ENCODE results near the gene CACNA1C. TPM values are rescaled to one million over a fixed set of nuclear protein-coding genes. Genes with fewer than 3 reads are reported as not detected.

The CACNA1C gene
- total RNA-seq, 4 donors from 2014 or later = 44.1 to 104 (median 49.4) TPM

- H3K27ac ChIP-seq (replicated peaks in 1 of 4) = no peak overlapping the region
- H3K9me3 ChIP-seq = no peaks in the 10 kb centered on the region
- H3K4me3 ChIP-seq = no peak overlapping the region
- TF ChIP-seq EP300 (IDR thresholded peaks at IDR 0.05) = no peak
- TF ChIP-seq CTCF (IDR thresholded peaks at IDR 0.05) = no peak
- no peak for TF ChIP-seq POLR2A (IDR thresholded peaks at IDR 0.05; ENCODE audit: low read depth)
- no peak for TF ChIP-seq POLR2AphosphoS5 (IDR thresholded peaks at IDR 0.05)
- H3K4me1 ChIP-seq = peaks cover 54 to 89% (median 58%) of the 10 kb centered on the region in 4 donors
- no peaks in the 10 kb centered on the region for H3K27me3 ChIP-seq
- no peaks in the 10 kb centered on the region for H3K36me3 ChIP-seq
- WGBS = 57% methylated on average over 17 of the region's 19 CpGs
- DNase-seq (ENCODE audit: extremely low spot score) = no peak
- intact Hi-C loops (cut with DNase I) = no loop called here
Measured at GRCh38 chr12:2354151-2354991, 301.6 kb downstream of the CACNA1C start.

GRCh38 chr12:2355198-2355597 is 302.4 kb downstream of the CACNA1C start:
- 73% methylated on average over 3 of the region's 3 CpGs for WGBS
- H3K4me1 ChIP-seq = peaks cover 51 to 88% (median 60%) of the 10 kb centered on the region in 4 donors

GRCh38 chr12:2355604-2356003 is 302.8 kb downstream of the CACNA1C start:
- 80% methylated on average over 5 of the region's 5 CpGs for WGBS
- Histone ChIP-seq H3K27me3 (no peaks in the 10 kb centered on the region), H3K9me3 (no peaks in the 10 kb centered on the region), H3K36me3 (no peaks in the 10 kb centered on the region), H3K4me3 (no peak overlapping the region), H3K4me1 (peaks cover 48 to 88% (median 59%) of the 10 kb centered on the region in 4 donors), H3K27ac (replicated peaks in 1 of 4) (no peak overlapping the region)
- TF ChIP-seq CTCF (IDR thresholded peaks at IDR 0.05) = no peak
- TF ChIP-seq EP300 (IDR thresholded peaks at IDR 0.05) = no peak
- intact Hi-C loops (cut with DNase I) = no loop called here
- DNase-seq (ENCODE audit: extremely low spot score) = no peak

More at GRCh38 chr12:2355198-2355597, 302.4 kb downstream of the CACNA1C start:
- intact Hi-C loops (cut with DNase I) = no loop called here
- Histone ChIP-seq H3K27me3 (no peaks in the 10 kb centered on the region), H3K4me3 (no peak overlapping the region), H3K9me3 (no peaks in the 10 kb centered on the region), H3K27ac (replicated peaks in 1 of 4) (no peak overlapping the region), H3K36me3 (no peaks in the 10 kb centered on the region)
- DNase-seq (ENCODE audit: extremely low spot score) = no peak
- TF ChIP-seq POLR2A (IDR thresholded peaks at IDR 0.05; ENCODE audit: low read depth) = no peak

- intact Hi-C loops (cut with DNase I) = no loop called here
- WGBS = 87% methylated on average over 7 of the region's 7 CpGs
- no peak overlapping the region for H3K27ac ChIP-seq (replicated peaks in 1 of 4)
Measured at GRCh38 chr12:2356601-2357125, 303.9 kb downstream of the CACNA1C start.

More at GRCh38 chr12:2356601-2357125, 303.9 kb downstream of the CACNA1C start:
- no peak for DNase-seq (ENCODE audit: extremely low spot score)
- no peak overlapping the region for H3K4me3 ChIP-seq
- TF ChIP-seq CTCF (IDR thresholded peaks at IDR 0.05) (no peak), POLR2A (IDR thresholded peaks at IDR 0.05; ENCODE audit: low read depth) (no peak), POLR2AphosphoS5 (IDR thresholded peaks at IDR 0.05) (no peak), EP300 (IDR thresholded peaks at IDR 0.05) (no peak)
- no peaks in the 10 kb centered on the region for H3K27me3 ChIP-seq
- H3K9me3 ChIP-seq = no peaks in the 10 kb centered on the region
- peaks cover 44 to 81% (median 52%) of the 10 kb centered on the region in 4 donors for H3K4me1 ChIP-seq
- H3K36me3 ChIP-seq = no peaks in the 10 kb centered on the region
